ENCODE measurements around the gene VSIG8.
"Not testable (repeated sequence)": the region's sequence is repeated elsewhere in the genome, so short reads cannot be mapped to it uniquely, and the experiment has no call there.

Gene VSIG8, protein sequence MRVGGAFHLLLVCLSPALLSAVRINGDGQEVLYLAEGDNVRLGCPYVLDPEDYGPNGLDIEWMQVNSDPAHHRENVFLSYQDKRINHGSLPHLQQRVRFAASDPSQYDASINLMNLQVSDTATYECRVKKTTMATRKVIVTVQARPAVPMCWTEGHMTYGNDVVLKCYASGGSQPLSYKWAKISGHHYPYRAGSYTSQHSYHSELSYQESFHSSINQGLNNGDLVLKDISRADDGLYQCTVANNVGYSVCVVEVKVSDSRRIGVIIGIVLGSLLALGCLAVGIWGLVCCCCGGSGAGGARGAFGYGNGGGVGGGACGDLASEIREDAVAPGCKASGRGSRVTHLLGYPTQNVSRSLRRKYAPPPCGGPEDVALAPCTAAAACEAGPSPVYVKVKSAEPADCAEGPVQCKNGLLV

GRCh38 chr1:159862557-159862956 lies at the start of gene VSIG8:
VSIG8 (minus strand) TSS chr1:159862657; CDS start chr1:159862521, 136 bp downstream.
- DNase-seq (ENCODE audit: low read depth), result no peak
- H3K4me3 ChIP-seq (ENCODE audit: low read length), result no peak within 1 kb of the TSS
- TF ChIP-seq, protein P1, sequence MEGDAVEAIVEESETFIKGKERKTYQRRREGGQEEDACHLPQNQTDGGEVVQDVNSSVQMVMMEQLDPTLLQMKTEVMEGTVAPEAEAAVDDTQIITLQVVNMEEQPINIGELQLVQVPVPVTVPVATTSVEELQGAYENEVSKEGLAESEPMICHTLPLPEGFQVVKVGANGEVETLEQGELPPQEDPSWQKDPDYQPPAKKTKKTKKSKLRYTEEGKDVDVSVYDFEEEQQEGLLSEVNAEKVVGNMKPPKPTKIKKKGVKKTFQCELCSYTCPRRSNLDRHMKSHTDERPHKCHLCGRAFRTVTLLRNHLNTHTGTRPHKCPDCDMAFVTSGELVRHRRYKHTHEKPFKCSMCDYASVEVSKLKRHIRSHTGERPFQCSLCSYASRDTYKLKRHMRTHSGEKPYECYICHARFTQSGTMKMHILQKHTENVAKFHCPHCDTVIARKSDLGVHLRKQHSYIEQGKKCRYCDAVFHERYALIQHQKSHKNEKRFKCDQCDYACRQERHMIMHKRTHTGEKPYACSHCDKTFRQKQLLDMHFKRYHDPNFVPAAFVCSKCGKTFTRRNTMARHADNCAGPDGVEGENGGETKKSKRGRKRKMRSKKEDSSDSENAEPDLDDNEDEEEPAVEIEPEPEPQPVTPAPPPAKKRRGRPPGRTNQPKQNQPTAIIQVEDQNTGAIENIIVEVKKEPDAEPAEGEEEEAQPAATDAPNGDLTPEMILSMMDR (IDR thresholded peaks at IDR 0.05; ENCODE audit: insufficient read depth, low read depth, low read length, missing control alignments), result no peak

DNA sequence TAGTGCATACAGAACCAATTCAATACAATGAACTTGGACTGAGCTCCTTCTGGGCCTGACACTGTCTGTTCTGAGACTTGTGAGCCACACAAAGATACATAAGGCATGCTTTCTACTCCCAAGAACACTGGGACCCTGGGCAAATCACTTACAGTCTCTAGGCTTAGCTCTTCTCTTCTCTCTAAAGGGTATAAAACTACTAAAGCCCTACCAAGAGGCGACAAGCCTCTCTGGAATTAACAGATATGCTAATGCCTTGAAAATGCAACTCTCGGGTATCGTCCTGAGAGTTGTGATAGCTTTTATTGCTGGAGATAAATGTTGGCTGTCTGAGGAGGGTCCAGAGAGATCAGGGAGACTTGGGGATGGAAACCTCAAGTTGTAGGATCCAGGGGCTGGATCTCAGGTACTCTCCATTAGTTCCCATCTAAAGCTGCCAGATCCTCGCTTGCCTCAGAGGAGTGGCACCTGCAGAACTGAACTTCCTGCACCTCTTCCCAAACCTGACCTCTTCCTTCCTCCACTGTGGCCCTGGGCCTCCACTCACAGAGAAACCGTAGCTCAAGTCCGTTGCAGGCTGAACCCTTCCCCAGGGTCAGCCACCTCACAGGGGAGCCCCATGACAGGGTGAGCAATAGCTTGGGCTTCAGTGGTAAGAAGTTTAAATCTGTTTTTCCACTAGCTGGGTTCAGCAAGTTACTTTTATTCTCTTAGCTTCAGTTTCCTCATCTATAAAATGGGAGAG lies 49.0 kb upstream of the VSIG8 start:
- no peak for DNase-seq (ENCODE audit: low read depth)
- TF ChIP-seq, protein P1 (IDR thresholded peaks at IDR 0.05; ENCODE audit: insufficient read depth, low read depth, low read length, missing control alignments), result no peak
- no peak overlapping the region for H3K4me3 ChIP-seq (ENCODE audit: low read length)

DNA sequence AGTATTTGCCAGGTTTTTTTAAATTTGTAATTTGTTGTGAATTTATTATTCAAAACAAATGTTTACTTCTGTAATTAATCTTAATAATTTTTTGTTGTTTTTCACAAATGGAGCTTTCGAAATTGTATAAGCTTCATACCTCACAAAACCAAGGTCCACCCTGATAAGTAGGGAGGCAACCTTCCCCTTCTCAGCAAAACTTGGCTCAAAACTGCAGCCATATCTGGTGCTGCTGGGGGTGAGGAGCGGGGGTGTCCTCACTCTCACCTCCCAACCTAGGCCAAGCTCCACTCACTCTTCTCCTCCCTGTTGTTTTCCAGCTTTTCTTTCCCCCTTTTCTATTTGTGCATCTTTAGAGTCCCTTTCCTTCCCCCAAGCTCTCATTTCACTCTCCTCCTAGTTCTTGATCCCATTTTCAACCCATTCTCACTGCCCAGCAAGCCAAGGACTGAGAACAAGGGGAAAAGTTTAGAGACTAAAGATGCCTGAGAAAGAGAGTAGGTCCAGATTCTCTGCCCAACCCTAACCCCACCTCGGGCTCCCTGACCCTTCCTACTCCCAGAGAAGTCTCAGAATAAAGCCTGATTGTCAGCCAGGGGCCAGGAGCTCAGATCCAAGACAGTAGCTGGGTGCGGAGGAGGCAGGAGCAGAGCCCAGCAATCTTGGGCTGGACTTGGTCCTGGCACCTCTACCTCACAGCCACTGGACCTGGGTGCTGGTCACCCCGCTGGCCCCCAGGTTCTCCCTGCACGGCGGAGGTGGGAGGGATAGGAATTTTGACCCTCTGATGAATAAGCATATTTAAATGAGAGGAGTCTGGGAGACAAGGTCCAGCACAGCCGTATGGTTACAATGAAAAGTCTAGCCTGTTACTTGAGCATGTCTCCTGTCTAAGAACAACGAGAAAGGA lies 45.8 kb upstream of the VSIG8 start:
- TF ChIP-seq, protein P1 (IDR thresholded peaks at IDR 0.05; ENCODE audit: insufficient read depth, low read depth, low read length, missing control alignments), result no peak

DNA sequence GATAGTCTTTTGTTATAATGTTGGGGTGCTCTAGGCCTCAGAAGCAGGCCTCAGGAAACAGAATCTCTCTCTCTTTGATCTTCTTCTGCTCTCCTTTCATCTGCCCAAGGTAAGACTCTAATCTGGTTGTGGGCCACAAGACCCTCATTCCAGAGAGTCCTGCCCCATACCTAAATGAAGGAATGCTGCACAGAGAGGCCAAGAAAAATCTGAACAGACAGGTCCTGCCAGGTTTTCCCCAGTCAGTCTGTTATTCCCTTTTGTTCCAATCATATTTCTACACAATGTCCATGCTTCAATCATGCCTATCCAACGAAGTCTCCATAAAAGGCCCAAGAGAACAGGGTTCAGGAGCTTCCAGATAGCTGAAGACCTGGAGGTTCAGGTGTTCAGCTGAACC lies 44.5 kb upstream of the VSIG8 start:
- no peak for DNase-seq (ENCODE audit: low read depth)
- H3K4me3 ChIP-seq (ENCODE audit: low read length), result no peak overlapping the region
- TF ChIP-seq, protein P1 (IDR thresholded peaks at IDR 0.05; ENCODE audit: insufficient read depth, low read depth, low read length, missing control alignments), result no peak

More for the DNA sequence above, 45.8 kb upstream of the VSIG8 start:
- no peak overlapping the region for H3K4me3 ChIP-seq (ENCODE audit: low read length)
- no peak for DNase-seq (ENCODE audit: low read depth)

GRCh38 chr1:159904036-159904435 lies 41.6 kb upstream of the VSIG8 start:
- not testable (repeated sequence) for DNase-seq (ENCODE audit: low read depth); H3K4me3 ChIP-seq (ENCODE audit: low read length)

GRCh38 chr1:159902541-159902940 lies 40.1 kb upstream of the VSIG8 start:
- H3K4me3 ChIP-seq (ENCODE audit: low read length), result no peak overlapping the region
- TF ChIP-seq, protein P1 (IDR thresholded peaks at IDR 0.05; ENCODE audit: insufficient read depth, low read depth, low read length, missing control alignments), result no peak
- no peak for DNase-seq (ENCODE audit: low read depth)
